ENCODE data around the gene RUVBL2.

DNA sequence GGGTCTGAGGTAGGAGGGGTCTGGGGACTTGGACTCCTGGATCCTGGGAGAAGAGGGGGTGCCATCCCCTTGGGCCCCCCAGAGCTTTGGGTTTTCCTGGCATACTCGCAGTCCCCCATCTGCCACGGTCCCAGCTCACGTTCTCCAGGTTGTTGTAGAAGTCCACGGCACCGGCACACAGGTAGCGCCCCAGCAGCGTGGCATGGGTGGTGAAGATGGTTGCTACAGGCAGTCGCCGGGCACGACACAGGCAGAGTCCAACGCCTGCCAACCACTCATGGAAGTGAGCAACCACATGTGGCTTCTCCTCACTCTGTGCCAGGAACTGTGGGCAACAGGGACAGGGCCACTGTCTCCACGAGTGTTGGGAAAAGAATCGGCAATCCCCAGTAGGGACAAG is 8.0 kb upstream of the RUVBL2 start:
- TF ChIP-seq CTCF (IDR thresholded peaks at IDR 0.05) (no peak), ZFX (IDR thresholded peaks at IDR 0.05; ENCODE audit: borderline replicate concordance) (no peak)
